Fibroblast of lung (primary cell): ENCODE results near the gene RBFOX1.

Experiments used
- CTCF ChIP-seq, 2 donors: IDR thresholded peaks in 1 of 2; conservative IDR thresholded peaks in 1 of 2; 1 replicate in 1 of 2; 2 replicates in 1 of 2; pipeline ENCODE4 v1.5.1; 2011 to 2012; ENCODE audit warnings: low read length in 2 of 2, control low read depth in 1 of 2, inconsistent platforms in 1 of 2, low read depth in 1 of 2, mild to moderate bottlenecking in 1 of 2
- EZH2 ChIP-seq: IDR thresholded peaks from 2 replicates; pipeline ENCODE4 v1.5.1; 2012; ENCODE audit warnings: low read length, control low read depth, mild to moderate bottlenecking; ENCODE audit errors: missing control alignments

- TF ChIP-seq CTCF (conservative IDR thresholded peaks at IDR 0.05 in 1 of 2, IDR thresholded peaks at IDR 0.05 in 1 of 2; ENCODE audit: low read depth in 1 of 2, low read length in 2 of 2) (no peak), EZH2 (no peak)
These were observed 358.9 kb downstream of the RBFOX1 start for GRCh38 chr16:7691533-7691932.
